ENCODE measurements around the gene DACH2. TPM values are rescaled to one million over a fixed set of nuclear protein-coding genes. Genes with fewer than 3 reads are reported as not detected.
"Not testable (repeated sequence)": the region's sequence is repeated elsewhere in the genome, so short reads cannot be mapped to it uniquely, and the experiment has no call there.

Gene DACH2
- total RNA-seq, 1 donor from 2014 or later: not detected

DNA sequence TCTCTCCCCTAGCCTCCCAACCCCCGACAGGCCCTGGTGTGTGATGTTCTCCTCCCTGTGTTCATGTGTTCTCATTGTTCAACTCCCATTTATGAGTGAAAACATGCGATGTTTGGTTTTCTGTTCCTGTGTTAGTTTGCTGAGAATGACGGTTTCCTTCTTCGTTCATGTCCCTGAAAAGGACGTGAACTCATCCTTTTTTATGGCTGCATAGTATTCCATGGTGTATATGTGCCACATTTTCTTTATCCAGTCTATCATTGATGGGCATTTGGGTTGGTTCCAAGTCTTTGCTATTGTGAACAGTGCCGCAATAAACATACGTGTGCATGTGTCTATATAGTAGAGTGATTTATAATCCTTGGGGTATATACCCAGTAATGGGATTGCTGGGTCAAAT, 33.1 kb downstream of the DACH2 start:
- not testable (repeated sequence) for H3K36me3 Mint-ChIP-seq (ENCODE audit: low read depth)

DNA sequence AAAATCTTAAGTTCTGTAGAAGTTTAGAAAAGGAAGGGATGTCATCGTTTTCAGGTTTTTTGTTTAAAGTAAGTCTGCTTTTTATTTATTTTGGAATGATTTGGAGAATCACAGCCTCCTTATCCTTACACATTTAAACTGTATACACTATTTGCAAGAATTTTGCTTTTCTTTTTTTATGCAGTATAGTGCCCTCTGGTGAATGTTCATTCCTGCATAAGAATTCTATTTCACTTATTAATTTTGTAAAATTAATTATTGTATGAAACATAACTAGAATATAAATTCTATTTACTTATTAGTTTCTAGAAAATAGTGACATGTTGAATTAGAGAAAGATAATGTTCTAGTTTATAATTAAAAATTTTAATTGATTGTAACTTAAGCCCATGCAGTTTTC, 44.6 kb downstream of the DACH2 start:
- no peak overlapping the region for H3K27ac Mint-ChIP-seq
- H3K4me3 Mint-ChIP-seq (ENCODE audit: low read depth): no peak overlapping the region
- H3K9me3 Mint-ChIP-seq: no peaks in the 10 kb centered on the region
- H3K4me1 Mint-ChIP-seq (ENCODE audit: low read depth): no peaks in the 10 kb centered on the region
- H3K27me3 Mint-ChIP-seq (ENCODE audit: low read depth): no peaks in the 10 kb centered on the region
- intact Hi-C loops (cut with micrococcal nuclease): no loop called here
- no peak for DNase-seq (ENCODE audit: low spot score)
- H3K36me3 Mint-ChIP-seq (ENCODE audit: low read depth): no peaks in the 10 kb centered on the region

More for the DNA sequence above, 33.1 kb downstream of the DACH2 start:
- H3K4me3 Mint-ChIP-seq (ENCODE audit: low read depth); H3K4me1 Mint-ChIP-seq (ENCODE audit: low read depth); H3K27me3 Mint-ChIP-seq (ENCODE audit: low read depth); DNase-seq (ENCODE audit: low spot score); intact Hi-C loops (cut with micrococcal nuclease); H3K9me3 Mint-ChIP-seq; H3K27ac Mint-ChIP-seq: not testable (repeated sequence)

DNA sequence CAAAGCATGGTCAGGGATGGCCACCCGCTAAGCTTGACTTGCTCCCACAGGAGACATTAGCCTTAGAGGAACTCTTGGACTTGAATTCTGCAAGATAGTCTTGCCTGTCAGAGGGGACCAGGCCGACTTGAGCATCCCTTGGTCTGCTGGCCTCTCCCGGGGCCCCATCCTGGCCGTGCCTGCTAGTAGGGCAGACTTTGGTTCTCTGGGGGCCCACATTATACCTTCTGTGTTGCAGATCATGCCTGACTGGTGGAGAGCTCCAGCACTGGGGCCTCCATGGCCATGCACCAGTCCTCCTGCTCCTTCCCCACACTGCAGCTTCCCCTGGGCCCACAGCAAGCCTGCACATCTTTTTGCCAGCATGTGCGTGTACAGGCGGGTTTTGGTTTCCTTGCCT, 46.5 kb downstream of the DACH2 start:
- intact Hi-C loops (cut with micrococcal nuclease): no loop called here
- Mint-ChIP-seq H3K9me3 (no peaks in the 10 kb centered on the region), H3K4me3 (ENCODE audit: low read depth) (no peak overlapping the region), H3K27me3 (ENCODE audit: low read depth) (no peaks in the 10 kb centered on the region), H3K4me1 (ENCODE audit: low read depth) (no peaks in the 10 kb centered on the region), H3K27ac (no peak overlapping the region), H3K36me3 (ENCODE audit: low read depth) (no peaks in the 10 kb centered on the region)
- DNase-seq (ENCODE audit: low spot score): no peak

DNA sequence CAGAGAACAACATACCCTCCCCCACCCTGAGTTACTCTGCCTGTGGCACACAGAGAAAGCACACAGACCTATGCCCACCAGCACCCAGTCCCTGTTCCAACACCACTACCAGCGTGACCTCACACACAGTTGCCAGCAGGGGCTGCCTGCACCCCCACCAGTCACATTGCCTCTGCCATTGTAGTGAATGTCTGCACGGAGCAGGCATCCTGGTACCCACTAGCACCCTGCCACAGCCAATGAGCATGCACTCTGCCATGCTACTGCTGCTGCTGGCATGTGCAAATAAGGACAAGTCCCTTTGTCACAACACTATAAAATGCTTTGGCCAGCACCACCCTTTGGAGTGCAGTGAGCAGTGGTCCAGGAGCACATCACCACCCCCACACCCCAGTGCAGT, 47.1 kb downstream of the DACH2 start:
- intact Hi-C loops (cut with micrococcal nuclease): no loop called here
- no peaks in the 10 kb centered on the region for H3K36me3 Mint-ChIP-seq (ENCODE audit: low read depth)
- H3K4me1 Mint-ChIP-seq (ENCODE audit: low read depth): no peaks in the 10 kb centered on the region
- H3K9me3 Mint-ChIP-seq: no peaks in the 10 kb centered on the region
- H3K4me3 Mint-ChIP-seq (ENCODE audit: low read depth): no peak overlapping the region
- H3K27ac Mint-ChIP-seq: no peak overlapping the region
- H3K27me3 Mint-ChIP-seq (ENCODE audit: low read depth): no peaks in the 10 kb centered on the region
- no peak for DNase-seq (ENCODE audit: low spot score)

DNA sequence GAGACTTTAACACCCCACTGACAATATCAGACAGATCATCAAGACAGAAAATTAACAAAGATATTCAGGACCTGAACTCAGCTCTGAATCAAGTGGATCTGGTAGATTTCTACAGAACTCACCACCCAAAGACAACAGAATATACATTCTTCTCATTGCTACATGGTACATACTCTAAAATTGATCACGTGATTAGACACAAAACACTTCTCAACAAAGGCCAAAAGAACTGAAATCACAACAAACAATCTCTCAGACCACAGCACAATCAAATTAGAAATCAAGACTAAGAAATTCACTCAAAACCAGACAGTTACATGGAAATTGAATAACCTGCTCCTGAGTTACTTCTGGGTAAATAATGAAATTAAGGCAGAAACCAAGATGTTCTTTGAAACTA, 49.6 kb downstream of the DACH2 start:
- Mint-ChIP-seq H3K27ac (no peak overlapping the region), H3K9me3 (no peaks in the 10 kb centered on the region), H3K4me1 (ENCODE audit: low read depth) (no peaks in the 10 kb centered on the region), H3K36me3 (ENCODE audit: low read depth) (no peaks in the 10 kb centered on the region), H3K27me3 (ENCODE audit: low read depth) (no peaks in the 10 kb centered on the region), H3K4me3 (ENCODE audit: low read depth) (no peak overlapping the region)
- no peak for DNase-seq (ENCODE audit: low spot score)
- intact Hi-C loops (cut with micrococcal nuclease): no loop called here

DNA sequence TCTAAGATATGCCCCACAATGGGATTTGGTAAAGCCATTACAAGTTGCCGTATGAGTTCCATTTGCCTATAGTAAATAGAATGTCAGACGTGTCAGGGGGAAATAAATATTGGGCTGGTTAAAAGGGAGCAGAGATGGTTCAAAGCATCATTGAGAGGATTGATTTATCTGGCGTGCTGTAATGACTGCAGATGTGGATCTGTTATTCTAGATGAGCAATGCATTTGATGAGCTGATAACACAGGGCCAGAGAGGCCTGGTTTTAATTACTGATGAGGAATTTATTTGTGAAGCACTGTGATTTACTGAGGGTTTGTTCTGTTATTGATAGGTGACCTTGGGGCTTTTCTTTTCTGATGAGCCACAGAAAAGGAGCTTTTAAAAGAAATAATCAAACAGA, 62.5 kb downstream of the DACH2 start:
- no peak overlapping the region for H3K27ac Mint-ChIP-seq
- no peak for DNase-seq (ENCODE audit: low spot score)
- intact Hi-C loops (cut with micrococcal nuclease): no loop called here
- H3K4me1 Mint-ChIP-seq (ENCODE audit: low read depth): no peaks in the 10 kb centered on the region
- H3K36me3 Mint-ChIP-seq (ENCODE audit: low read depth): no peaks in the 10 kb centered on the region
- no peak overlapping the region for H3K4me3 Mint-ChIP-seq (ENCODE audit: low read depth)
- H3K9me3 Mint-ChIP-seq: no peaks in the 10 kb centered on the region
- H3K27me3 Mint-ChIP-seq (ENCODE audit: low read depth): no peaks in the 10 kb centered on the region

DNA sequence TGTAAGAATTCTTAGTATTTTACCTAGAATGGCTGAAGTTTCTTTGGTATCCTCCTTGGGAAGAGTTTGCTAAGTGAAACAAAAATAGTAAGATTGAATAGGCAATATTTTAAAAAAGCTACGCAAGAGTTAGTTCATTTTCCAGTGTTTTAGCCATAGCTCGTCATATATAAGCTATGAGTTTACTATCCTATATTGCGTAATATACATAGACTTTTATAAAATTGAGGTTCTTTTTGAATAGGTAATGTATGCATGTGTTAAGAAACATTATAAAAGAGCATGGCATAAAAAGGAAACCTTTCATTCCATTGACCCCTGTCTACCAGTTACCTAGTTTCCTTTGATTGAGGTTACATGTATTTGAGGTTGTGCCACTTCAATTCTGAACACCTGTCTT, 67.0 kb downstream of the DACH2 start:
- H3K4me1 Mint-ChIP-seq (ENCODE audit: low read depth): no peaks in the 10 kb centered on the region
- H3K36me3 Mint-ChIP-seq (ENCODE audit: low read depth): no peaks in the 10 kb centered on the region
- no peak overlapping the region for H3K4me3 Mint-ChIP-seq (ENCODE audit: low read depth)
- no peak overlapping the region for H3K27ac Mint-ChIP-seq
- no peak for DNase-seq (ENCODE audit: low spot score)
- intact Hi-C loops (cut with micrococcal nuclease): no loop called here
- no peaks in the 10 kb centered on the region for H3K9me3 Mint-ChIP-seq
- no peaks in the 10 kb centered on the region for H3K27me3 Mint-ChIP-seq (ENCODE audit: low read depth)

DNA sequence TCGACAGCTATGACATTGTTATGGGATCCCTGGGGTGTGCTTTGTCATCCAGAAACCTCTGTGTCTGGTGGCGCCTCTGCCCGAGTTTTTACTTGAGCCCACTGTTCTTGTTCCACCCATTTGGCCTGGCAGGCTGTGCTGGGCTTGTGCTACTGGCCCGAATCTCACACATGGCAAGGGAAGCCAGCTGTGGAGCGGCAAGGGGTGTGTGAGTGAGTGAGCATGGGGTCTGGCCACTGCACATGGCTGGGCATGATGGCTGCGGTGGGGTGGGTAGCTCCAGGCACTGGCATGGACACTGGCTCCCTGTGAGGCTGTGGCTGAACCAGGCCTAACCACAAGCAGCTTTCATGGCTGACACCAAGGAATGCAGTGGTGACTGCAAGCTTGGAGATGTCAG, 89.2 kb downstream of the DACH2 start:
- H3K27me3 Mint-ChIP-seq (ENCODE audit: low read depth): no peaks in the 10 kb centered on the region
- no peak for DNase-seq (ENCODE audit: low spot score)
- H3K4me3 Mint-ChIP-seq (ENCODE audit: low read depth): no peak overlapping the region
- no peaks in the 10 kb centered on the region for H3K36me3 Mint-ChIP-seq (ENCODE audit: low read depth)
- intact Hi-C loops (cut with micrococcal nuclease): no loop called here
- H3K4me1 Mint-ChIP-seq (ENCODE audit: low read depth): no peaks in the 10 kb centered on the region
- H3K27ac Mint-ChIP-seq: no peak overlapping the region
- peaks cover 16% of the 10 kb centered on the region for H3K9me3 Mint-ChIP-seq

DNA sequence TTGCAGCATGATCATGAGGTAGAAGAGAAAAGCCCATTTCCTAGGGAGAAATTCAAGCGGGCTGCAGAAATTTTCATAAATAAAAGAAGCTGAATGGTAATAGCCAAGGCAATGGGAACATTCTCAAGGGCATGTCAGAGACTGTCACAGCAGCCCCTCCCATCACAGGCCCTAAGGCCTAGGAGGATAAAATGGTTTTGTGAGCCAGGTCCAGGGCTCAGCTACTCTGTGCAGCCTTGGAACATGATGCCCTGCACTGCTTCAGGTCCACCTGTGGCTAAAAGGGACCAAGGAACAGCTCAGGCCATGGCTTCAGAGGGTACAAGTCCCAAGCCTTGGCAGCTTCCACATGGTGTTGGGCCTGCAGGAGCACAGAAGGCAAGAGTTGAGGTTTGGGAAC, 93.3 kb downstream of the DACH2 start:
- H3K4me1 Mint-ChIP-seq (ENCODE audit: low read depth): no peaks in the 10 kb centered on the region
- intact Hi-C loops (cut with micrococcal nuclease): no loop called here
- H3K27me3 Mint-ChIP-seq (ENCODE audit: low read depth): no peaks in the 10 kb centered on the region
- H3K9me3 Mint-ChIP-seq: peaks cover 17% of the 10 kb centered on the region
- no peak overlapping the region for H3K27ac Mint-ChIP-seq
- no peak for DNase-seq (ENCODE audit: low spot score)
- H3K4me3 Mint-ChIP-seq (ENCODE audit: low read depth): no peak overlapping the region
- no peaks in the 10 kb centered on the region for H3K36me3 Mint-ChIP-seq (ENCODE audit: low read depth)

DNA sequence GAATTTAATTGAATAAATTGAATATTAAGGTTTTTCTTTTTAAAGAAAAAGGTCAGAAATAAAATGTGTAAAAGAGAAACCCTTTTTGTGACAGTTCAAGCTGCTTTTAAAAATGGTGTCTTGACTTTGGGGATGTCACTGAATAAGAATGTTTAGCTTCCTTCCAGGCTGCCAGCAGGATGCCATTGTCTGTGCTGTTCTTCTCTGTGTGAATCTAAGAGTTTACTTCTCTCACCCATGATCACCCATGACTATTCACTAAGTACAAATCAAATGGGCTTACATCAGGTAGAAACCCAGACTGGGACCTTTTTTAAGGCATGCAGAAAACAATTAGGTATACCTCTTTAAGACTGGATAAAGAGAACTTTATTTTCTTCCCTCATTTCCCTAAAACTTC, 115.3 kb downstream of the DACH2 start:
- no peaks in the 10 kb centered on the region for H3K36me3 Mint-ChIP-seq (ENCODE audit: low read depth)
- no peak overlapping the region for H3K4me3 Mint-ChIP-seq (ENCODE audit: low read depth)
- H3K27me3 Mint-ChIP-seq (ENCODE audit: low read depth): no peaks in the 10 kb centered on the region
- intact Hi-C loops (cut with micrococcal nuclease): no loop called here
- H3K27ac Mint-ChIP-seq: no peak overlapping the region
- H3K9me3 Mint-ChIP-seq: no peaks in the 10 kb centered on the region
- no peak for DNase-seq (ENCODE audit: low spot score)
- H3K4me1 Mint-ChIP-seq (ENCODE audit: low read depth): no peaks in the 10 kb centered on the region

DNA sequence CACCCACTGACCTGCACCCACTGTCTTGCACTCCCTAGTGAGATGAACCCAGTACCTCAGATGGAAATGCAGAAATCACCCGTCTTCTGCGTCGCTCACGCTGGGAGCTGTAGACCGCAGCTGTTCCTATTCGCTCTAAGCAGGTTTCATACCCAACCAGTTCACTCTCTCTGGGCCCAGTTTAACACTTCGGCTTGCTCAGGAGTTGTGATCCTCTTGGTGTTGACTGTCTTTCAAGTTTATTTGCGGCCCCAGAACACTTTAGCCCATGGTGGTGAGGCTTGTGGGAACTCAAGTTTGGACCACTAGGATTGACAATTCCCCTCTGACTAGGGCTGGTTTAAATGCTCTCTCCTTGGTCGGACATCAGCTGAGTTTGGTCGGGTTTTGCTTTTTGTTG, 147.0 kb downstream of the DACH2 start:
- Mint-ChIP-seq H3K4me3 (ENCODE audit: low read depth) (no peak overlapping the region), H3K36me3 (ENCODE audit: low read depth) (no peaks in the 10 kb centered on the region), H3K27me3 (ENCODE audit: low read depth) (no peaks in the 10 kb centered on the region), H3K27ac (no peak overlapping the region), H3K9me3 (no peaks in the 10 kb centered on the region), H3K4me1 (ENCODE audit: low read depth) (no peaks in the 10 kb centered on the region)
- no peak for DNase-seq (ENCODE audit: low spot score)
- intact Hi-C loops (cut with micrococcal nuclease): no loop called here

DNA sequence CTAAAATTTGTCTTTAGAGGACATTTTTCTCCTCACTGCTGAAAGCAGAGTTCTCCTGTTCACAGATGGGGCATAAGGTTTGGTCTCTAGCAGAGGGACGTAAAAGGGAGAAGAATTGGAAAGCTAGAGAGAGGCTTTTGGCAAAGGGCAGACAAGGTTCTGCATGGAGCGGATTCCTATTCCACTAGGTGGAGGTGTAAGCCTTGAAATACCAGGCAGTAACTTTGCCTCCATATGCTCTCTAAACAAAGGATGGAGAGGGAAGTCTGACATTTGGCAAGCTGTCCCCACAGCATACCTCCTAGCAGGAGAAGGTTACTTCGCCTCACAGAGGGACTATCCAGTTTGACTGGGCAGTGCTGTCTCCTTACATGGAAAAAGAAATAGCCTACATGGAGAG, 174.7 kb downstream of the DACH2 start:
- peaks cover 22% of the 10 kb centered on the region for H3K9me3 Mint-ChIP-seq
- intact Hi-C loops (cut with micrococcal nuclease): no loop called here
- H3K27ac Mint-ChIP-seq: no peak overlapping the region
- H3K27me3 Mint-ChIP-seq (ENCODE audit: low read depth): no peaks in the 10 kb centered on the region
- no peak overlapping the region for H3K4me3 Mint-ChIP-seq (ENCODE audit: low read depth)
- no peaks in the 10 kb centered on the region for H3K4me1 Mint-ChIP-seq (ENCODE audit: low read depth)
- no peak for DNase-seq (ENCODE audit: low spot score)
- H3K36me3 Mint-ChIP-seq (ENCODE audit: low read depth): no peaks in the 10 kb centered on the region

DNA sequence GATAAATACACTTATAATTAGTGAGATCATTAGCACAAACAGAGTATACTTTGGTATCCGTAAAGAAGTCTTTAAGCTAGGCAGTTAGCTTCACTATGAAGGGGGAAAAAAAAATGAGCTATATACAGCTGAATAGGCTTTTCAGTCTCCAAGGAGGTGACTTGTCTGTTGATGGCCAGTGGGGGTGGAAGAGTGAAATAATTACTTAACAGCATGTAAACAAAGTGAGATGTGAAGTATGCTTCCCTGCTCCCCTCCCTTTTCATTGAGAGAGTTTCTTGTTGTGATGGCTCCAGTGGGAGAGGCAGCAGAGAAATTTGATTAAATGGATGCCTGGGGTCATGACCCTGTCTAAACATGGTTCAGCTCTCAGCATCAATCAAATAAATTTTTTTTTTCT, 180.9 kb downstream of the DACH2 start:
- Mint-ChIP-seq H3K9me3 (peaks cover 10% of the 10 kb centered on the region), H3K36me3 (ENCODE audit: low read depth) (no peaks in the 10 kb centered on the region), H3K27me3 (ENCODE audit: low read depth) (no peaks in the 10 kb centered on the region), H3K4me1 (ENCODE audit: low read depth) (no peaks in the 10 kb centered on the region), H3K4me3 (ENCODE audit: low read depth) (no peak overlapping the region), H3K27ac (no peak overlapping the region)
- intact Hi-C loops (cut with micrococcal nuclease): no loop called here
- no peak for DNase-seq (ENCODE audit: low spot score)

DNA sequence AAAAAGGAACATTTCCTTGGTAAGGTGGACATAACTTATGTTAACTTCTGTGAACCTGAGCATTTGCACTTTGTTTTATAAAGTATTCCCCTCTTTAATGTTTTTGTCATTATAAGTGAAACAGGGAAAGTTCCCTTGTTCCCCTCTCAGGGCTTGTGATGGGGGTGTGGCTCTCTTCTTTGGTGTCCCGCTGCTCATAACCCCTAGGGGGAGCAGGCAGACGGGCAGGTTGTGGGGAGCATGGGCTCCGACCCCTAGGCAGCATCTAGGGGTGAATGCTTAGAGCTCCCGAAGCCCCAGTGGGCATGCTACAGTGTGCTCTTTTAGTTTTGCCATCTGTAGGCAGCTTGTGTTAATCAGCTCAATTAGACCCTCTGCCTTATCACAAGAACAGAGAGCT, 200.4 kb downstream of the DACH2 start:
- Mint-ChIP-seq H3K36me3 (ENCODE audit: low read depth) (no peaks in the 10 kb centered on the region), H3K27me3 (ENCODE audit: low read depth) (no peaks in the 10 kb centered on the region), H3K9me3 (no peaks in the 10 kb centered on the region), H3K4me3 (ENCODE audit: low read depth) (no peak overlapping the region), H3K4me1 (ENCODE audit: low read depth) (no peaks in the 10 kb centered on the region), H3K27ac (no peak overlapping the region)
- no peak for DNase-seq (ENCODE audit: low spot score)
- intact Hi-C loops (cut with micrococcal nuclease): no loop called here

Measured in activated T-helper 2 cell treated with anti-CD3 and anti-CD28 coated beads, Interferon-gamma antibody, Interleukin-2, Interleukin-4, amounts not matched to agents 10 μg/mL and 5 μg/mL and 100 μg/mL, durations not matched to agents 14 hours and 24 hours and 36 hours (primary cell).